ENCODE results near the gene EREG.

DNA sequence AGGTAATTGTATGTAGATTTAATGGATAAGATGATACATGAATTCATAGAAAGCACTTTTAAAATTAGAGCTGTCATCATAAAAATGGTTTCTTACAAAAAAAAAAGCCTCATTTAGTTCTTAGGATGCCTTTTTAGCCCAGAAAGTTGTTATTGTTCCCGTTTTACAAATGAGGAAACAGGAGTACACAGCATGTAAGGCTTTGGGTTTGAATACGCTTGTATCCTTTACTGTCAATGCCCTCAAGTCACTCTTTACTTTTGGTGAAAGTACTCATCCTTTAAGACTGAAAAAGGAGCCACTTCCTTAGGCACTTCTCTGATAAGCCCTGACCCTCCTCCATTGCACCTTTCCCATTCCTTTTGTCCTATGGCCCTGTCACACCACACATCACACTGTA is 4.9 kb downstream of the EREG start:
- TF ChIP-seq, protein P1, sequence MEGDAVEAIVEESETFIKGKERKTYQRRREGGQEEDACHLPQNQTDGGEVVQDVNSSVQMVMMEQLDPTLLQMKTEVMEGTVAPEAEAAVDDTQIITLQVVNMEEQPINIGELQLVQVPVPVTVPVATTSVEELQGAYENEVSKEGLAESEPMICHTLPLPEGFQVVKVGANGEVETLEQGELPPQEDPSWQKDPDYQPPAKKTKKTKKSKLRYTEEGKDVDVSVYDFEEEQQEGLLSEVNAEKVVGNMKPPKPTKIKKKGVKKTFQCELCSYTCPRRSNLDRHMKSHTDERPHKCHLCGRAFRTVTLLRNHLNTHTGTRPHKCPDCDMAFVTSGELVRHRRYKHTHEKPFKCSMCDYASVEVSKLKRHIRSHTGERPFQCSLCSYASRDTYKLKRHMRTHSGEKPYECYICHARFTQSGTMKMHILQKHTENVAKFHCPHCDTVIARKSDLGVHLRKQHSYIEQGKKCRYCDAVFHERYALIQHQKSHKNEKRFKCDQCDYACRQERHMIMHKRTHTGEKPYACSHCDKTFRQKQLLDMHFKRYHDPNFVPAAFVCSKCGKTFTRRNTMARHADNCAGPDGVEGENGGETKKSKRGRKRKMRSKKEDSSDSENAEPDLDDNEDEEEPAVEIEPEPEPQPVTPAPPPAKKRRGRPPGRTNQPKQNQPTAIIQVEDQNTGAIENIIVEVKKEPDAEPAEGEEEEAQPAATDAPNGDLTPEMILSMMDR (IDR thresholded peaks at IDR 0.05), result no peak
- TF ChIP-seq EZH2 (IDR thresholded peaks at IDR 0.05; ENCODE audit: borderline replicate concordance, insufficient read depth, low read depth, low read length, poor library complexity, severe bottlenecking), result no peak
